HEK293 (cell line): ENCODE results near the gene OXSR1.

ENCODE experiments used
- KLF1 ChIP-seq: fragments of 450-650 bp; formaldehyde crosslinking; IDR thresholded peaks from 2 replicates; pipeline ENCODE4 v1.5.1; 2016; ENCODE audit warnings: missing biosample characterization, missing genetic modification characterization
- MZF1 ChIP-seq: fragments of 450-650 bp; formaldehyde crosslinking; IDR thresholded peaks from 2 replicates; pipeline ENCODE4 v1.5.1; 2017; ENCODE audit warnings: missing biosample characterization, missing genetic modification characterization, borderline replicate concordance
- OSR2 ChIP-seq: fragments of 450-650 bp; formaldehyde crosslinking; IDR thresholded peaks from 2 replicates; pipeline ENCODE4 v1.5.1; 2016; ENCODE audit warnings: missing biosample characterization, missing genetic modification characterization
- TCF7L2 ChIP-seq: IDR thresholded peaks from 2 replicates; pipeline ENCODE4 v1.6.1; 2011; ENCODE audit warnings: low read depth, mild to moderate bottlenecking, inconsistent platforms, low read length, moderate library complexity, borderline replicate concordance
- ZBTB17 ChIP-seq: fragments of 450-650 bp; formaldehyde crosslinking; IDR thresholded peaks from 2 replicates; pipeline ENCODE4 v1.5.1; 2016; ENCODE audit warnings: missing biosample characterization, missing genetic modification characterization
- ZBTB7A ChIP-seq: fragments of 450-650 bp; formaldehyde crosslinking; IDR thresholded peaks from 2 replicates; pipeline ENCODE4 v1.5.1; 2016; ENCODE audit warnings: low read depth, missing biosample characterization, missing genetic modification characterization
- ZBTB8A ChIP-seq: fragments of 450-650 bp; formaldehyde crosslinking; IDR thresholded peaks from 2 replicates; pipeline ENCODE4 v1.5.1; 2016; ENCODE audit warnings: missing biosample characterization, missing genetic modification characterization
- ZEB2 ChIP-seq: fragments of 450-650 bp; formaldehyde crosslinking; IDR thresholded peaks from 2 replicates; pipeline ENCODE4 v1.5.1; 2016; ENCODE audit warnings: missing biosample characterization, missing genetic modification characterization
- ZFP37 ChIP-seq: fragments of 450-650 bp; formaldehyde crosslinking; IDR thresholded peaks from 2 replicates; pipeline ENCODE4 v1.5.1; 2016; ENCODE audit warnings: missing biosample characterization, missing genetic modification characterization
- ZNF10 ChIP-seq: fragments of 450-650 bp; formaldehyde crosslinking; IDR thresholded peaks from 2 replicates; pipeline ENCODE4 v1.5.1; 2017; ENCODE audit warnings: missing biosample characterization, missing genetic modification characterization
- ZNF121 ChIP-seq: fragments of 450-650 bp; formaldehyde crosslinking; IDR thresholded peaks from 2 replicates; pipeline ENCODE4 v1.5.1; 2016; ENCODE audit warnings: missing biosample characterization, missing genetic modification characterization
- ZNF155 ChIP-seq: fragments of 450-650 bp; formaldehyde crosslinking; IDR thresholded peaks from 2 replicates; pipeline ENCODE4 v1.5.1; 2016; ENCODE audit warnings: missing biosample characterization, missing genetic modification characterization
- ZNF175 ChIP-seq: fragments of 450-650 bp; formaldehyde crosslinking; IDR thresholded peaks from 2 replicates; pipeline ENCODE4 v1.5.1; 2016; ENCODE audit warnings: missing biosample characterization, missing genetic modification characterization
- ZNF214 ChIP-seq: fragments of 450-650 bp; formaldehyde crosslinking; IDR thresholded peaks from 2 replicates; pipeline ENCODE4 v1.5.1; 2017; ENCODE audit warnings: missing biosample characterization, mild to moderate bottlenecking, missing genetic modification characterization, borderline replicate concordance
- ZNF366 ChIP-seq: fragments of 450-650 bp; formaldehyde crosslinking; conservative IDR thresholded peaks from 2 replicates; pipeline ENCODE4 v1.5.1; 2016; ENCODE audit warnings: missing biosample characterization, missing genetic modification characterization
- ZNF394 ChIP-seq: fragments of 450-650 bp; formaldehyde crosslinking; IDR thresholded peaks from 2 replicates; pipeline ENCODE4 v1.5.1; 2016; ENCODE audit warnings: missing biosample characterization, missing genetic modification characterization, mild to moderate bottlenecking, moderate library complexity, borderline replicate concordance
- ZNF423 ChIP-seq: fragments of 450-650 bp; formaldehyde crosslinking; IDR thresholded peaks from 2 replicates; pipeline ENCODE4 v1.5.1; 2016; ENCODE audit warnings: missing biosample characterization, missing genetic modification characterization
- ZNF501 ChIP-seq: fragments of 450-650 bp; formaldehyde crosslinking; IDR thresholded peaks from 2 replicates; pipeline ENCODE4 v1.5.1; 2016; ENCODE audit warnings: missing biosample characterization, missing genetic modification characterization
- ZNF600 ChIP-seq: fragments of 450-650 bp; formaldehyde crosslinking; IDR thresholded peaks from 2 replicates; pipeline ENCODE4 v1.5.1; 2016; ENCODE audit warnings: missing biosample characterization, missing genetic modification characterization
- ZNF610 ChIP-seq: fragments of 450-650 bp; formaldehyde crosslinking; IDR thresholded peaks from 2 replicates; pipeline ENCODE4 v1.5.1; 2016; ENCODE audit warnings: missing biosample characterization, missing genetic modification characterization, borderline replicate concordance
- ZNF837 ChIP-seq: fragments of 450-650 bp; formaldehyde crosslinking; IDR thresholded peaks from 2 replicates; pipeline ENCODE4 v1.5.1; 2016; ENCODE audit warnings: missing biosample characterization, missing genetic modification characterization
- TF ChIP-seq, protein P1 (sequence below): fragments of 450-650 bp; IDR thresholded peaks from 2 replicates; pipeline ENCODE4 v1.5.1; 2018; ENCODE audit warnings: missing biosample characterization, missing genetic modification characterization
- TF ChIP-seq, protein P2 (sequence below): fragments of 450-650 bp; formaldehyde crosslinking; IDR thresholded peaks from 2 replicates; pipeline ENCODE4 v1.5.1; 2016; ENCODE audit warnings: missing biosample characterization, missing genetic modification characterization
- TF ChIP-seq, protein P3 (sequence below): fragments of 450-650 bp; formaldehyde crosslinking; IDR thresholded peaks from 2 replicates; pipeline ENCODE4 v1.5.1; 2016; ENCODE audit warnings: missing biosample characterization, missing genetic modification characterization
- TF ChIP-seq, protein P4 (sequence below): fragments of 450-650 bp; formaldehyde crosslinking; IDR thresholded peaks from 2 replicates; pipeline ENCODE4 v1.5.1; 2016; ENCODE audit warnings: missing biosample characterization, missing genetic modification characterization
- TF ChIP-seq, protein P5 (sequence below): fragments of 450-650 bp; formaldehyde crosslinking; conservative IDR thresholded peaks from 2 replicates; pipeline ENCODE4 v1.5.1; 2016; ENCODE audit warnings: low read depth, missing biosample characterization, missing genetic modification characterization
- TF ChIP-seq, protein P6 (sequence below): fragments of 450-650 bp; formaldehyde crosslinking; IDR thresholded peaks from 2 replicates; pipeline ENCODE4; 2016; ENCODE audit warnings: missing biosample characterization, missing genetic modification characterization
- TF ChIP-seq, protein P7 (sequence below): fragments of 450-650 bp; formaldehyde crosslinking; IDR thresholded peaks from 2 replicates; pipeline ENCODE4 v1.5.1; 2016; ENCODE audit warnings: missing biosample characterization, missing genetic modification characterization, borderline replicate concordance

The OXSR1 gene

DNA sequence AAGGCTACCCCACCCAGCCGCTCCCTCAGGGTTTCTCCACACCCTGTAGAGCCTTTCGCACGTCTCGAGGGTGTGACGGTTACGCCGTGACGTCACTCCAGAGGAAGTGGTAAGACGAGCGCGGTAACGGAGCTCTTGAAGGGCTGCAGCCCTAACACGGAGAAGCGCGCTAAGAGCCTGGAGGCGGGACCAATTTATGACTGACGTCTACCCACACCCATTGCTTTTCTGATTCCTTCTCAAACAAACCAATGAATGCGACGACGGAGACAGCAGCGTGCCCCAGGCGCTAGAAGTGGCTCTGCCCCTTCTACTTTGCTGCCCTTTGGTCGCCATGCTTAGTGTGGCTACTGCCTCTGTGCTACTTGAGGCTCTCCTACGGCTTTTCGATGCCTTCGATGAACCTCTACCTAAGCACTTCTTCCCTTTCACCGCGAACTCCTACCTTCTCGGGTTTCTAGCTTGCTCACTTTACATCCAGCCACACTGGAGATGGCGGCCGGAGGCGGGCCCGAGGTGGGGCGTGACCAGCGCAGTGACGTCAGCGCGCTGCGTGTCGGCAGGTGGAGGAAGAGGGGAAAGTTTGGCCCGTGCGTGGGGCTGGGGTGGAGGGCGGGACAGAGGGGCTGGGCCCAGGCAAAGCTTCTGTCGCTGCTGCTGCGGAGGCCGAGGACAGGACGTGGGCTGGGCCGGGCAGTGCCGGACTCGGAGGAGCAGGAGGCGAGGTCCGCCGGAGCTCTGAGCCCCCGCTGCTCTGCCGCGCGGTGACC, at the start of gene OXSR1 (continued):
- TF ChIP-seq, protein P1, sequence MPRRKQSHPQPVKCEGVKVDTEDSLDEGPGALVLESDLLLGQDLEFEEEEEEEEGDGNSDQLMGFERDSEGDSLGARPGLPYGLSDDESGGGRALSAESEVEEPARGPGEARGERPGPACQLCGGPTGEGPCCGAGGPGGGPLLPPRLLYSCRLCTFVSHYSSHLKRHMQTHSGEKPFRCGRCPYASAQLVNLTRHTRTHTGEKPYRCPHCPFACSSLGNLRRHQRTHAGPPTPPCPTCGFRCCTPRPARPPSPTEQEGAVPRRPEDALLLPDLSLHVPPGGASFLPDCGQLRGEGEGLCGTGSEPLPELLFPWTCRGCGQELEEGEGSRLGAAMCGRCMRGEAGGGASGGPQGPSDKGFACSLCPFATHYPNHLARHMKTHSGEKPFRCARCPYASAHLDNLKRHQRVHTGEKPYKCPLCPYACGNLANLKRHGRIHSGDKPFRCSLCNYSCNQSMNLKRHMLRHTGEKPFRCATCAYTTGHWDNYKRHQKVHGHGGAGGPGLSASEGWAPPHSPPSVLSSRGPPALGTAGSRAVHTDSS (tag by site-specific recombination): 0 out of 2 replicates have a peak, but pooled peaks have one; percentile 42
- TF ChIP-seq ZNF600 (peak; percentile 74), ZBTB7A (tag by site-specific recombination) (no peak), ZNF155 (tag by site-specific recombination) (no peak), ZNF394 (tag by site-specific recombination) (peak; percentile 54; the same call in 1 of the 2 replicates), TCF7L2 (no peak), MZF1 (no peak), ZNF175 (tag by site-specific recombination) (no peak), ZBTB17 (tag by site-specific recombination) (peak; percentile 89), ZEB2 (tag by site-specific recombination) (peak; percentile 40), ZNF423 (tag by site-specific recombination) (peak; percentile 82; the same call in 1 of the 2 replicates), ZNF121 (peak; percentile 93), KLF1 (peak; percentile 87), ZNF837 (no peak), ZNF610 (tag by site-specific recombination) (peak; percentile 86; the same call in 1 of the 2 replicates), ZNF366 (tag by site-specific recombination) (peak; percentile 94), ZNF214 (no peak), ZFP37 (tag by site-specific recombination) (no peak), ZNF10 (tag by site-specific recombination) (peak; percentile 87), ZNF501 (tag by site-specific recombination) (peak; percentile 8; the same call in 1 of the 2 replicates), OSR2 (tag by site-specific recombination) (0 out of 2 replicates have a peak, but pooled peaks have one; percentile 14), ZBTB8A (tag by site-specific recombination) (peak; percentile 97)
- TF ChIP-seq, protein P2, sequence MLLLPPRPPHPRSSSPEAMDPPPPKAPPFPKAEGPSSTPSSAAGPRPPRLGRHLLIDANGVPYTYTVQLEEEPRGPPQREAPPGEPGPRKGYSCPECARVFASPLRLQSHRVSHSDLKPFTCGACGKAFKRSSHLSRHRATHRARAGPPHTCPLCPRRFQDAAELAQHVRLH (tag by site-specific recombination): peak; percentile 36; the same call in 1 of the 2 replicates
- TF ChIP-seq, protein P3, sequence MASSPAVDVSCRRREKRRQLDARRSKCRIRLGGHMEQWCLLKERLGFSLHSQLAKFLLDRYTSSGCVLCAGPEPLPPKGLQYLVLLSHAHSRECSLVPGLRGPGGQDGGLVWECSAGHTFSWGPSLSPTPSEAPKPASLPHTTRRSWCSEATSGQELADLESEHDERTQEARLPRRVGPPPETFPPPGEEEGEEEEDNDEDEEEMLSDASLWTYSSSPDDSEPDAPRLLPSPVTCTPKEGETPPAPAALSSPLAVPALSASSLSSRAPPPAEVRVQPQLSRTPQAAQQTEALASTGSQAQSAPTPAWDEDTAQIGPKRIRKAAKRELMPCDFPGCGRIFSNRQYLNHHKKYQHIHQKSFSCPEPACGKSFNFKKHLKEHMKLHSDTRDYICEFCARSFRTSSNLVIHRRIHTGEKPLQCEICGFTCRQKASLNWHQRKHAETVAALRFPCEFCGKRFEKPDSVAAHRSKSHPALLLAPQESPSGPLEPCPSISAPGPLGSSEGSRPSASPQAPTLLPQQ (tag by site-specific recombination): peak; percentile 76; the same call in 1 of the 2 replicates
- TF ChIP-seq, protein P4, sequence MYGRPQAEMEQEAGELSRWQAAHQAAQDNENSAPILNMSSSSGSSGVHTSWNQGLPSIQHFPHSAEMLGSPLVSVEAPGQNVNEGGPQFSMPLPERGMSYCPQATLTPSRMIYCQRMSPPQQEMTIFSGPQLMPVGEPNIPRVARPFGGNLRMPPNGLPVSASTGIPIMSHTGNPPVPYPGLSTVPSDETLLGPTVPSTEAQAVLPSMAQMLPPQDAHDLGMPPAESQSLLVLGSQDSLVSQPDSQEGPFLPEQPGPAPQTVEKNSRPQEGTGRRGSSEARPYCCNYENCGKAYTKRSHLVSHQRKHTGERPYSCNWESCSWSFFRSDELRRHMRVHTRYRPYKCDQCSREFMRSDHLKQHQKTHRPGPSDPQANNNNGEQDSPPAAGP (tag by site-specific recombination): peak; percentile 57
- TF ChIP-seq, protein P5, sequence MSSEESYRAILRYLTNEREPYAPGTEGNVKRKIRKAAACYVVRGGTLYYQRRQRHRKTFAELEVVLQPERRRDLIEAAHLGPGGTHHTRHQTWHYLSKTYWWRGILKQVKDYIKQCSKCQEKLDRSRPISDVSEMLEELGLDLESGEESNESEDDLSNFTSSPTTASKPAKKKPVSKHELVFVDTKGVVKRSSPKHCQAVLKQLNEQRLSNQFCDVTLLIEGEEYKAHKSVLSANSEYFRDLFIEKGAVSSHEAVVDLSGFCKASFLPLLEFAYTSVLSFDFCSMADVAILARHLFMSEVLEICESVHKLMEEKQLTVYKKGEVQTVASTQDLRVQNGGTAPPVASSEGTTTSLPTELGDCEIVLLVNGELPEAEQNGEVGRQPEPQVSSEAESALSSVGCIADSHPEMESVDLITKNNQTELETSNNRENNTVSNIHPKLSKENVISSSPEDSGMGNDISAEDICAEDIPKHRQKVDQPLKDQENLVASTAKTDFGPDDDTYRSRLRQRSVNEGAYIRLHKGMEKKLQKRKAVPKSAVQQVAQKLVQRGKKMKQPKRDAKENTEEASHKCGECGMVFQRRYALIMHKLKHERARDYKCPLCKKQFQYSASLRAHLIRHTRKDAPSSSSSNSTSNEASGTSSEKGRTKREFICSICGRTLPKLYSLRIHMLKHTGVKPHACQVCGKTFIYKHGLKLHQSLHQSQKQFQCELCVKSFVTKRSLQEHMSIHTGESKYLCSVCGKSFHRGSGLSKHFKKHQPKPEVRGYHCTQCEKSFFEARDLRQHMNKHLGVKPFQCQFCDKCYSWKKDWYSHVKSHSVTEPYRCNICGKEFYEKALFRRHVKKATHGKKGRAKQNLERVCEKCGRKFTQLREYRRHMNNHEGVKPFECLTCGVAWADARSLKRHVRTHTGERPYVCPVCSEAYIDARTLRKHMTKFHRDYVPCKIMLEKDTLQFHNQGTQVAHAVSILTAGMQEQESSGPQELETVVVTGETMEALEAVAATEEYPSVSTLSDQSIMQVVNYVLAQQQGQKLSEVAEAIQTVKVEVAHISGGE (tag by site-specific recombination): peak; percentile 31; the same call in 1 of the 2 replicates
- TF ChIP-seq, protein P6, sequence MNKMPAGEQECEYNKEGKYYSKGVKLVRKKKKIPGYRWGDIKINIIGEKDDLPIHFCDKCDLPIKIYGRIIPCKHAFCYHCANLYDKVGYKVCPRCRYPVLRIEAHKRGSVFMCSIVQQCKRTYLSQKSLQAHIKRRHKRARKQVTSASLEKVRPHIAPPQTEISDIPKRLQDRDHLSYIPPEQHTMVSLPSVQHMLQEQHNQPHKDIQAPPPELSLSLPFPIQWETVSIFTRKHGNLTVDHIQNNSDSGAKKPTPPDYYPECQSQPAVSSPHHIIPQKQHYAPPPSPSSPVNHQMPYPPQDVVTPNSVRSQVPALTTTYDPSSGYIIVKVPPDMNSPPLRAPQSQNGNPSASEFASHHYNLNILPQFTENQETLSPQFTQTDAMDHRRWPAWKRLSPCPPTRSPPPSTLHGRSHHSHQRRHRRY: no peak
- TF ChIP-seq, protein P7, sequence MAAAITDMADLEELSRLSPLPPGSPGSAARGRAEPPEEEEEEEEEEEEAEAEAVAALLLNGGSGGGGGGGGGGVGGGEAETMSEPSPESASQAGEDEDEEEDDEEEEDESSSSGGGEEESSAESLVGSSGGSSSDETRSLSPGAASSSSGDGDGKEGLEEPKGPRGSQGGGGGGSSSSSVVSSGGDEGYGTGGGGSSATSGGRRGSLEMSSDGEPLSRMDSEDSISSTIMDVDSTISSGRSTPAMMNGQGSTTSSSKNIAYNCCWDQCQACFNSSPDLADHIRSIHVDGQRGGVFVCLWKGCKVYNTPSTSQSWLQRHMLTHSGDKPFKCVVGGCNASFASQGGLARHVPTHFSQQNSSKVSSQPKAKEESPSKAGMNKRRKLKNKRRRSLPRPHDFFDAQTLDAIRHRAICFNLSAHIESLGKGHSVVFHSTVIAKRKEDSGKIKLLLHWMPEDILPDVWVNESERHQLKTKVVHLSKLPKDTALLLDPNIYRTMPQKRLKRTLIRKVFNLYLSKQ (tag by site-specific recombination): no peak
